ENCODE results near the gene SLC13A3.

Gene SLC13A3

GRCh38 chr20:46602429-46602828, 48.8 kb downstream of the SLC13A3 start:
- DNase-seq = no peak

- DNase-seq = no peak
Observed at GRCh38 chr20:46601603-46602122, 49.6 kb downstream of the SLC13A3 start.

- no peak for DNase-seq
Observed at GRCh38 chr20:46600286-46600752, 50.9 kb downstream of the SLC13A3 start.

- DNase-seq = no peak
Observed at GRCh38 chr20:46599227-46599987, 51.9 kb downstream of the SLC13A3 start.

- DNase-seq = no peak
Observed at GRCh38 chr20:46595933-46596332, 55.3 kb downstream of the SLC13A3 start.

GRCh38 chr20:46594725-46595124, 56.5 kb downstream of the SLC13A3 start:
- DNase-seq = no peak

- DNase-seq = no peak
Observed at GRCh38 chr20:46592580-46593362, 58.5 kb downstream of the SLC13A3 start.

GRCh38 chr20:46590443-46590842, 60.8 kb downstream of the SLC13A3 start:
- DNase-seq = no peak

GRCh38 chr20:46588532-46589511, 62.4 kb downstream of the SLC13A3 start:
- no peak for DNase-seq

GRCh38 chr20:46587986-46588385, 63.3 kb downstream of the SLC13A3 start:
- DNase-seq = no peak

GRCh38 chr20:46586724-46587123, 64.5 kb downstream of the SLC13A3 start:
- no peak for DNase-seq

- no peak for DNase-seq
Observed at GRCh38 chr20:46584508-46584907, 66.8 kb downstream of the SLC13A3 start.

GRCh38 chr20:46583411-46584214, 67.6 kb downstream of the SLC13A3 start:
- no peak for DNase-seq

- DNase-seq = no peak
Observed at GRCh38 chr20:46582648-46583047, 68.6 kb downstream of the SLC13A3 start.

GRCh38 chr20:46581391-46581790, 69.9 kb downstream of the SLC13A3 start:
- peak; percentile 36 to 42 for DNase-seq

GRCh38 chr20:46580613-46581205, 70.5 kb downstream of the SLC13A3 start:
- DNase-seq = no peak

GRCh38 chr20:46578745-46579144, 72.5 kb downstream of the SLC13A3 start:
- no peak for DNase-seq

- no peak for DNase-seq
Observed at GRCh38 chr20:46576774-46577395, 74.4 kb downstream of the SLC13A3 start.

- DNase-seq = peak; percentile 68 to 85
Observed at GRCh38 chr20:46575937-46576461, 75.3 kb downstream of the SLC13A3 start.

- no peak for DNase-seq
Observed at GRCh38 chr20:46575394-46575793, 75.9 kb downstream of the SLC13A3 start.
